Measurements from ENCODE around the gene MRPS2.
A peak's percentile ranks its signal among the peaks of the same experiment; 100 is the strongest.
"Not testable (repeated sequence)": the region's sequence is repeated elsewhere in the genome, so short reads cannot be mapped to it uniquely, and the experiment has no call there.

Gene MRPS2

DNA sequence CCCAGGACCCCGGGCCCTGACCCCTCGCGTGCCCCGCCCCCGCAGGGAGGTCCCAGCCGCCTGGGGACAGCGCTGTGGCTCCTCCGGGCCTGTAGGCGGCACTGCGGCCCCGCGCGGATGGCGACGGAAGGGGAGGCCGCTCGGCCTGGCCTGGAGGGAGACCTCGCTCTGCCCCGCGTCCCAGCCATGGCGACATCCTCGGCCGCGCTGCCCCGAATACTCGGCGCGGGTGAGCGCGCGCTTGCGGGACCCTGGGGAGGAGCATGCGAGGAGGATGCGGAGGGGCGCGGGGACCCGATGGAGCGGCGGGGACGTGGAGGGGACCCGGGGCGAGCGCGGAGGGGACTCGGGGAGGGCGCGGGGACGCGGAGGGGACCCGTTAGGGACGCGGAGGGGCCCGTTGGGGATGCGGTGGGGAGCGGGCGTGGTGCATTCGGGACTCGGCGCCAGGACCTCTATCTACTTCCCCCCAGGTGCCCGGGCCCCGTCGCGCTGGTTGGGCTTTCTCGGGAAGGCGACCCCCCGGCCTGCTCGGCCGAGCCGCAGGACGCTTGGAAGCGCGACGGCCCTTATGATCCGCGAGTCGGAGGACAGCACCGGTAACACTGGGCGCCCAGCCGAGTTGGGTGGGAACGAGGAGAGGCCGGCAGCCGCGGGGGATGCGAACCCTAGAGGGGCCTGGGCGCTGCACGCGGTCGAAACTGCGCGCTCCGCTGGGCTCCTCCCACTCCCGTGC, at the start of gene MRPS2:
TSS of gene MRPS2 (plus strand) at position 158 of the 736 bp plus-strand sequence. CDS start at position 187, 29 bp downstream.
- Histone ChIP-seq H3K79me2 (ENCODE audit: insufficient read depth, low read length) (no peaks in the 10 kb centered on the region), H3F3A (ENCODE audit: insufficient read depth, low read length) (no peaks in the 10 kb centered on the region), H3K27ac (ENCODE audit: low read depth, low read length, poor library complexity, severe bottlenecking) (no peak within 1 kb of the TSS), H3K27me3 (ENCODE audit: insufficient read depth, low read length) (no peaks in the 10 kb centered on the region), H3K36me3 (ENCODE audit: insufficient read depth, low read length) (peaks cover 35% of the 10 kb centered on the region), H3K4me2 (ENCODE audit: low read length) (peak within 1 kb of the TSS; percentile 85), H3K9me3 (ENCODE audit: low read length) (no peaks in the 10 kb centered on the region), H4K20me1 (ENCODE audit: insufficient read depth, low read length) (no peaks in the 10 kb centered on the region), H3K4me3 (ENCODE audit: low read depth, low read length, poor library complexity, severe bottlenecking) (peak within 1 kb of the TSS; percentile 79), H3K4me1 (ENCODE audit: insufficient read depth, low read length, severe bottlenecking) (peaks cover 19% of the 10 kb centered on the region), H2AFZ (ENCODE audit: low read length) (no peak within 1 kb of the TSS; the same call in 1 of the 2 replicates), H3K9me2 (ENCODE audit: low read depth, low read length) (no peaks in the 10 kb centered on the region), H3K9ac (ENCODE audit: low read length) (peak within 1 kb of the TSS; percentile 83)
- TF ChIP-seq, protein P1, sequence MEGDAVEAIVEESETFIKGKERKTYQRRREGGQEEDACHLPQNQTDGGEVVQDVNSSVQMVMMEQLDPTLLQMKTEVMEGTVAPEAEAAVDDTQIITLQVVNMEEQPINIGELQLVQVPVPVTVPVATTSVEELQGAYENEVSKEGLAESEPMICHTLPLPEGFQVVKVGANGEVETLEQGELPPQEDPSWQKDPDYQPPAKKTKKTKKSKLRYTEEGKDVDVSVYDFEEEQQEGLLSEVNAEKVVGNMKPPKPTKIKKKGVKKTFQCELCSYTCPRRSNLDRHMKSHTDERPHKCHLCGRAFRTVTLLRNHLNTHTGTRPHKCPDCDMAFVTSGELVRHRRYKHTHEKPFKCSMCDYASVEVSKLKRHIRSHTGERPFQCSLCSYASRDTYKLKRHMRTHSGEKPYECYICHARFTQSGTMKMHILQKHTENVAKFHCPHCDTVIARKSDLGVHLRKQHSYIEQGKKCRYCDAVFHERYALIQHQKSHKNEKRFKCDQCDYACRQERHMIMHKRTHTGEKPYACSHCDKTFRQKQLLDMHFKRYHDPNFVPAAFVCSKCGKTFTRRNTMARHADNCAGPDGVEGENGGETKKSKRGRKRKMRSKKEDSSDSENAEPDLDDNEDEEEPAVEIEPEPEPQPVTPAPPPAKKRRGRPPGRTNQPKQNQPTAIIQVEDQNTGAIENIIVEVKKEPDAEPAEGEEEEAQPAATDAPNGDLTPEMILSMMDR (IDR thresholded peaks at IDR 0.05; ENCODE audit: low read length), result peak; percentile 71
- TF ChIP-seq EZH2 (IDR thresholded peaks at IDR 0.05; ENCODE audit: borderline replicate concordance, low read length), result no peak

DNA sequence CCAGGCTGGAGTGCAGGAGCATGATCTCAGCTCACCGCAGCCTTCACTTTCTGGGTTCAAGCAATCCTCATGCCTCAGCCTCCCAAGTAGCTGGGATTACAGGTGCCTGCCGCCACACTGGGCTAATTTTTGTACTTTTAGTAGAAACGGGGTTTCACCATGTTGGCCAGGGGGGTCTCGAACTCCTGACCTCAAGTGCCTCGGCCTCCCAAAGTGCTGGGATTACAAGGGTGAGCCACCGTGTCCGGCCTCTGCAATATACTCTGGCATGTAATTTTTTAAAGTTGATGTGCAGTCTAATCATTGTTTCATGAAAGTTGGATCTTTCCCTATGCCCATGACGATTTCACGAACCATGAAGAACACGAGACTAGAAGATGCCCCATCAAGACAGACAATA, 49.5 kb upstream of the MRPS2 start:
- TF ChIP-seq EZH2 (IDR thresholded peaks at IDR 0.05; ENCODE audit: borderline replicate concordance, low read length), result no peak
- TF ChIP-seq, protein P1 (IDR thresholded peaks at IDR 0.05; ENCODE audit: low read length), result no peak
- Histone ChIP-seq H3K27me3 (ENCODE audit: insufficient read depth, low read length) (0 out of 2 replicates have a peak, but pooled peaks cover 5% of the 10 kb centered on the region), H3K9me2 (ENCODE audit: low read depth, low read length) (no peaks in the 10 kb centered on the region), H3K4me2 (ENCODE audit: low read length) (no peak overlapping the region), H3K79me2 (ENCODE audit: insufficient read depth, low read length) (no peaks in the 10 kb centered on the region), H3K27ac (ENCODE audit: low read depth, low read length, poor library complexity, severe bottlenecking) (no peak overlapping the region), H3K36me3 (ENCODE audit: insufficient read depth, low read length) (no peaks in the 10 kb centered on the region), H3F3A (ENCODE audit: insufficient read depth, low read length) (no peaks in the 10 kb centered on the region), H3K4me3 (ENCODE audit: low read depth, low read length, poor library complexity, severe bottlenecking) (no peak overlapping the region), H4K20me1 (ENCODE audit: insufficient read depth, low read length) (no peaks in the 10 kb centered on the region), H3K9ac (ENCODE audit: low read length) (no peak overlapping the region), H3K4me1 (ENCODE audit: insufficient read depth, low read length, severe bottlenecking) (no peaks in the 10 kb centered on the region), H3K9me3 (ENCODE audit: low read length) (no peaks in the 10 kb centered on the region), H2AFZ (ENCODE audit: low read length) (no peak overlapping the region)

DNA sequence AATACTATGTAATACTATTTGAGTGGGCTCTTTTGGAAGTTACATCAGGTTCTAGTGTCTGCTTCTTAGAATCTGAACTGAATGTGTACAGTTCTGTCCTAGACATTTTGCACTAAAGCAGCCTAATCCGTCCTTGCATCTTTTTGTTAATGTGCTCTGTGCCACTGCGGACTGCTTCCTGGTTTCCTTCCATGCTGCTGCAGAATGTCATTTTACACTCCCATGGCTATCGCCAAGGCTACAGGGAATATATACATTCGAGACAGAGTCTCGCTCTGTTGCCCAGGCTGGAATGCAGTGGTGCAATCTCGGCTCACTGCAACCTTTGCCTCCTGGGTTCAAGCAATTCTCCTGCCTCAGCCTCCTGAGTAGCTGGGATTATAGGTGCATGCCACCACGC, 48.6 kb upstream of the MRPS2 start:
- H3K79me2 ChIP-seq (ENCODE audit: insufficient read depth, low read length); H3K4me2 ChIP-seq (ENCODE audit: low read length); H3K36me3 ChIP-seq (ENCODE audit: insufficient read depth, low read length); H3K9me2 ChIP-seq (ENCODE audit: low read depth, low read length); H3K9ac ChIP-seq (ENCODE audit: low read length); H3K27me3 ChIP-seq (ENCODE audit: insufficient read depth, low read length); H3K27ac ChIP-seq (ENCODE audit: low read depth, low read length, poor library complexity, severe bottlenecking); H4K20me1 ChIP-seq (ENCODE audit: insufficient read depth, low read length); H3K4me3 ChIP-seq (ENCODE audit: low read depth, low read length, poor library complexity, severe bottlenecking); H3K9me3 ChIP-seq (ENCODE audit: low read length); H3F3A ChIP-seq (ENCODE audit: insufficient read depth, low read length); H2AFZ ChIP-seq (ENCODE audit: low read length); H3K4me1 ChIP-seq (ENCODE audit: insufficient read depth, low read length, severe bottlenecking): not testable (repeated sequence)

DNA sequence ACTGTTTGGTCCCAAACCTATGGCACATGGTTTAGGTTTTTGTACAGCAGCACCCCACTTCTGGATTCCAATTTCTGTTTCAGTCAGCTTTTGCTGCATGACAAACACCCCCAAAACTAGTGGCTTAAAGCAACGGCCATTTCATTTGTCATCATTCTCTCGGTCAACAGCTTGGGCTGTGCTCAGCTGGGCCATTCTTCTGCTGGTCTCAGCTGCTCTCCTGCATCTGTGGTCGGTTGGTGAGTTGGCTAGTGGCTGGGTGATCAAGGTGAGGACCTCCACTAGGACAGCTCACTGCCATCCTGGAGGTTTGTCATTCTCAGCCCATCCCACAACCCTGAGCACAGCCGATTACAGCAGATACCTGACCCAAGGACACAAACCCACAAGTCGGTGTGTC, 45.7 kb upstream of the MRPS2 start:
- H3K27me3 ChIP-seq (ENCODE audit: insufficient read depth, low read length), result 0 out of 2 replicates have a peak, but pooled peaks cover 5% of the 10 kb centered on the region
- no peak overlapping the region for H3K4me3 ChIP-seq (ENCODE audit: low read depth, low read length, poor library complexity, severe bottlenecking)
- no peaks in the 10 kb centered on the region for H3K79me2 ChIP-seq (ENCODE audit: insufficient read depth, low read length)
- H3K4me2 ChIP-seq (ENCODE audit: low read length), result no peak overlapping the region
- no peaks in the 10 kb centered on the region for H3K4me1 ChIP-seq (ENCODE audit: insufficient read depth, low read length, severe bottlenecking)
- H3K9ac ChIP-seq (ENCODE audit: low read length), result no peak overlapping the region
- no peaks in the 10 kb centered on the region for H3F3A ChIP-seq (ENCODE audit: insufficient read depth, low read length)
- H2AFZ ChIP-seq (ENCODE audit: low read length), result no peak overlapping the region
- H3K36me3 ChIP-seq (ENCODE audit: insufficient read depth, low read length), result no peaks in the 10 kb centered on the region
- H3K27ac ChIP-seq (ENCODE audit: low read depth, low read length, poor library complexity, severe bottlenecking), result no peak overlapping the region
- H3K9me3 ChIP-seq (ENCODE audit: low read length), result no peaks in the 10 kb centered on the region
- no peaks in the 10 kb centered on the region for H4K20me1 ChIP-seq (ENCODE audit: insufficient read depth, low read length)
- H3K9me2 ChIP-seq (ENCODE audit: low read depth, low read length), result no peaks in the 10 kb centered on the region
- no peak for TF ChIP-seq EZH2 (IDR thresholded peaks at IDR 0.05; ENCODE audit: borderline replicate concordance, low read length)
- TF ChIP-seq, protein P1 (IDR thresholded peaks at IDR 0.05; ENCODE audit: low read length), result no peak
